Caco-2 (cell line): ENCODE measurements around the gene CTTNBP2NL. TPM values are rescaled to one million over a fixed set of nuclear protein-coding genes. Genes with fewer than 3 reads are reported as not detected.

Experiments used
- BruUV-seq: library from RNA; stranded (reverse); fragments of 400-500 nt; replicated peaks from 2 replicates; lab custom pipeline; 2021; lab: Mats Ljungman, UMichigan
- CTCF ChIA-PET: fragments of 300-600 bp; sonication (Branson Sonifier 250); formaldehyde crosslinking; loops from one replicate; lab custom pipeline; 2022; ENCODE audit warnings: antibody characterized with exemption; lab: Charles Lee
- POLR2A ChIA-PET: fragments of 300-600 bp; sonication (Branson Sonifier 250); formaldehyde crosslinking; loops from one replicate; lab custom pipeline; 2022; ENCODE audit warnings: antibody characterized with exemption; lab: Charles Lee
- DNase-seq, 2 experiments: peaks; one replicate each; pipeline versions ENCODE4 v3.0.0 to v3.0.0-alpha.2; 2020 to 2022
- H3K27me3 ChIP-seq: replicated peaks from 2 replicates; pipeline ENCODE4 v1.6.0; 2011; ENCODE audit warnings: low read length; ENCODE audit not compliant: control insufficient read depth, insufficient read depth
- H3K36me3 ChIP-seq: 2 replicates; pipeline ENCODE4 v1.5.1; 2011; ENCODE audit warnings: low read length; ENCODE audit not compliant: control insufficient read depth, insufficient read depth
- H3K4me1 ChIP-seq: fragments of 250-450 bp; sonication (Bioruptor Pico); 2 replicates; pipeline ENCODE4 v1.5.1; 2020; ENCODE audit warnings: mild to moderate bottlenecking
- H3K4me3 ChIP-seq: 2 replicates; pipeline ENCODE4 v1.5.1; 2011; ENCODE audit warnings: low read depth, mild to moderate bottlenecking, control low read depth, low read length
- H3K9me3 ChIP-seq: fragments of 250-450 bp; sonication (Bioruptor Pico); 2 replicates; pipeline ENCODE4 v1.5.1; 2020; ENCODE audit warnings: mild to moderate bottlenecking, moderate library complexity
- H3K27ac Mint-ChIP-seq: one replicate; pipeline ENCODE4 v1.8.0; 2022; ENCODE audit warnings: mixed read lengths; ENCODE audit not compliant: unreplicated experiment
- H3K27me3 Mint-ChIP-seq: one replicate; pipeline ENCODE4 v1.8.0; 2022; ENCODE audit warnings: mixed read lengths; ENCODE audit not compliant: insufficient read depth, unreplicated experiment
- H3K36me3 Mint-ChIP-seq: one replicate; pipeline ENCODE4 v1.8.0; 2022; ENCODE audit warnings: mild to moderate bottlenecking, mixed read lengths; ENCODE audit not compliant: insufficient read depth, unreplicated experiment
- H3K4me1 Mint-ChIP-seq: one replicate; pipeline ENCODE4 v1.8.0; 2022; ENCODE audit warnings: low read depth, mixed read lengths; ENCODE audit not compliant: unreplicated experiment
- H3K4me3 Mint-ChIP-seq: one replicate; pipeline ENCODE4 v1.8.0; 2022; ENCODE audit warnings: mild to moderate bottlenecking, moderate library complexity, mixed read lengths; ENCODE audit not compliant: unreplicated experiment
- H3K9me3 Mint-ChIP-seq: one replicate; pipeline ENCODE4 v1.8.0; 2022; ENCODE audit warnings: mixed read lengths; ENCODE audit not compliant: unreplicated experiment
- intact Hi-C: fragments of 100-400 bp; cut with micrococcal nuclease; formaldehyde crosslinking; loops from one replicate; pipeline ENCODE4 v1.10.0; 2022; ENCODE audit not compliant: unreplicated experiment
- total RNA-seq: library from RNA; stranded (reverse); gene quantifications from 2 replicates; pipeline ENCODE4 v1.2.3, GENCODE V29; 2022
- TF ChIP-seq, protein P1 (sequence below), 2 experiments: fragments of 200-600 bp in 1 of 2; IDR thresholded peaks; 1 replicate in 1 of 2; 2 replicates in 1 of 2; pipeline versions ENCODE4 v1.5.1 to v1.8.0; 2011 to 2022; ENCODE audit warnings: antibody characterized with exemption in 1 of 2, control low read depth in 1 of 2, inconsistent platforms in 1 of 2, low read depth in 1 of 2, low read length in 1 of 2, mild to moderate bottlenecking in 1 of 2, moderate library complexity in 1 of 2; ENCODE audit not compliant: insufficient read depth in 1 of 2, severe bottlenecking in 1 of 2, unreplicated experiment in 1 of 2

Gene CTTNBP2NL
- total RNA-seq, 1 experiment from 2014 or later: 11.3 TPM

GRCh38 chr1:112454316-112454715, 58.3 kb downstream of the CTTNBP2NL start:
- DNase-seq: no peak
- no peaks in the 10 kb centered on the region for H3K27me3 Mint-ChIP-seq
- no peaks in the 10 kb centered on the region for H3K36me3 ChIP-seq
- no peak overlapping the region for H3K4me3 ChIP-seq
- peaks cover 20% of the 10 kb centered on the region for H3K36me3 Mint-ChIP-seq
- H3K27me3 ChIP-seq: no peaks in the 10 kb centered on the region
- intact Hi-C loops: no loop called here
- H3K4me3 Mint-ChIP-seq: no peak overlapping the region
- H3K9me3 ChIP-seq: no peaks in the 10 kb centered on the region
- no peak overlapping the region for H3K27ac Mint-ChIP-seq
- no peaks in the 10 kb centered on the region for H3K4me1 ChIP-seq
- H3K9me3 Mint-ChIP-seq: no peaks in the 10 kb centered on the region
- CTCF ChIA-PET: no interaction called here
- POLR2A ChIA-PET: no interaction called here
- no peaks in the 10 kb centered on the region for H3K4me1 Mint-ChIP-seq
- TF ChIP-seq, protein P1, sequence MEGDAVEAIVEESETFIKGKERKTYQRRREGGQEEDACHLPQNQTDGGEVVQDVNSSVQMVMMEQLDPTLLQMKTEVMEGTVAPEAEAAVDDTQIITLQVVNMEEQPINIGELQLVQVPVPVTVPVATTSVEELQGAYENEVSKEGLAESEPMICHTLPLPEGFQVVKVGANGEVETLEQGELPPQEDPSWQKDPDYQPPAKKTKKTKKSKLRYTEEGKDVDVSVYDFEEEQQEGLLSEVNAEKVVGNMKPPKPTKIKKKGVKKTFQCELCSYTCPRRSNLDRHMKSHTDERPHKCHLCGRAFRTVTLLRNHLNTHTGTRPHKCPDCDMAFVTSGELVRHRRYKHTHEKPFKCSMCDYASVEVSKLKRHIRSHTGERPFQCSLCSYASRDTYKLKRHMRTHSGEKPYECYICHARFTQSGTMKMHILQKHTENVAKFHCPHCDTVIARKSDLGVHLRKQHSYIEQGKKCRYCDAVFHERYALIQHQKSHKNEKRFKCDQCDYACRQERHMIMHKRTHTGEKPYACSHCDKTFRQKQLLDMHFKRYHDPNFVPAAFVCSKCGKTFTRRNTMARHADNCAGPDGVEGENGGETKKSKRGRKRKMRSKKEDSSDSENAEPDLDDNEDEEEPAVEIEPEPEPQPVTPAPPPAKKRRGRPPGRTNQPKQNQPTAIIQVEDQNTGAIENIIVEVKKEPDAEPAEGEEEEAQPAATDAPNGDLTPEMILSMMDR (IDR thresholded peaks at IDR 0.05; ENCODE audit: insufficient read depth in 1 of 2, low read depth in 1 of 2, low read length in 1 of 2, severe bottlenecking in 1 of 2, unreplicated experiment in 1 of 2): no peak
- BruUV-seq: no TSS peak

- intact Hi-C loops: no loop called here
- CTCF ChIA-PET: no interaction called here
Observed at GRCh38 chr1:112457241-112457640, 61.2 kb downstream of the CTTNBP2NL start.

DNA sequence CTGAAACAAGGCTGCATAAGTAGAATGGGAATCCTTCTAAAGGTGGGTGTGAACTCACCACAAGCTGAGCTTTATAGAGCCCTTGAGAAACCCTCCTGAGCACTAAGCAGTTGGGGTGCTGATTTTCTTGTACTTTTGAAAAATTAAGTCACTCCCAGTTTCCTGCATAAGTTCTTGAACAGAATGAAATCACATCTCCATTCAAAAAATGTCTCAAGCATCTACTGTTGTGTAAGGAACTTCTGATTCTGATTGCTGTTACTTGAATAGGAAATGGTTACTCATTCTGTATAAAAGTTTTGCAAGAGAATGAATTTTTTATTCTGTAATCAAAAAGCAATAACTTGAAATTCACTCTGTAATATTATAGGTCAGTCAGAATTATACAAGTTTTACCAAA, 61.9 kb downstream of the CTTNBP2NL start:
- Mint-ChIP-seq H3K4me1 (no peaks in the 10 kb centered on the region), H3K27ac (no peak overlapping the region), H3K36me3 (peaks cover 20% of the 10 kb centered on the region), H3K27me3 (no peaks in the 10 kb centered on the region), H3K4me3 (no peak overlapping the region), H3K9me3 (no peaks in the 10 kb centered on the region)
- Histone ChIP-seq H3K4me1 (no peaks in the 10 kb centered on the region), H3K36me3 (no peaks in the 10 kb centered on the region), H3K27me3 (no peaks in the 10 kb centered on the region), H3K9me3 (no peaks in the 10 kb centered on the region), H3K4me3 (no peak overlapping the region)
- no TSS peak for BruUV-seq
- CTCF ChIA-PET: no interaction called here
- intact Hi-C loops: no loop called here
- POLR2A ChIA-PET: no interaction called here
- no peak for DNase-seq
- TF ChIP-seq, protein P1 (IDR thresholded peaks at IDR 0.05; ENCODE audit: insufficient read depth in 1 of 2, low read depth in 1 of 2, low read length in 1 of 2, severe bottlenecking in 1 of 2, unreplicated experiment in 1 of 2): no peak

More at GRCh38 chr1:112457241-112457640, 61.2 kb downstream of the CTTNBP2NL start:
- H3K4me3 Mint-ChIP-seq: no peak overlapping the region
- no peak overlapping the region for H3K27ac Mint-ChIP-seq
- Histone ChIP-seq H3K4me3 (no peak overlapping the region), H3K36me3 (no peaks in the 10 kb centered on the region), H3K27me3 (no peaks in the 10 kb centered on the region), H3K9me3 (no peaks in the 10 kb centered on the region), H3K4me1 (no peaks in the 10 kb centered on the region)
- POLR2A ChIA-PET: no interaction called here
- H3K4me1 Mint-ChIP-seq: no peaks in the 10 kb centered on the region
- H3K27me3 Mint-ChIP-seq: no peaks in the 10 kb centered on the region
- TF ChIP-seq, protein P1 (IDR thresholded peaks at IDR 0.05; ENCODE audit: insufficient read depth in 1 of 2, low read depth in 1 of 2, low read length in 1 of 2, severe bottlenecking in 1 of 2, unreplicated experiment in 1 of 2): no peak
- peaks cover 20% of the 10 kb centered on the region for H3K36me3 Mint-ChIP-seq
- BruUV-seq: no TSS peak
- H3K9me3 Mint-ChIP-seq: no peaks in the 10 kb centered on the region
- no peak for DNase-seq
